ENCODE data around the gene SEMA4D. TPM values are rescaled to one million over a fixed set of nuclear protein-coding genes. Genes with fewer than 3 reads are reported as not detected.

Gene SEMA4D
- total RNA-seq, 3 donors from 2014 or later (not counting 1 experiment from before 2014, with no cell fraction given) = 354 to 448 (median 420) TPM

GRCh38 chr9:89512382-89512781 is 14.5 kb upstream of the SEMA4D start:
- Histone ChIP-seq H3K36me3 (ENCODE audit: control insufficient read depth, insufficient read depth, low read length) (no peaks in the 10 kb centered on the region), H3K27ac (ENCODE audit: low read length) (no peak overlapping the region), H3K4me3 (ENCODE audit: low read length) (no peak overlapping the region), H3K27me3 (ENCODE audit: control insufficient read depth, insufficient read depth, low read length) (no peaks in the 10 kb centered on the region), H3K9me3 (ENCODE audit: control insufficient read depth, insufficient read depth, low read length) (no peaks in the 10 kb centered on the region), H3K4me1 (ENCODE audit: control insufficient read depth, insufficient read depth, low read length) (peaks cover 34% of the 10 kb centered on the region)
- no peaks in the 10 kb centered on the region for H3K27me3 Mint-ChIP-seq (ENCODE audit: low read depth in 2 of 2)
- peak overlapping the region in 1 of 2 donors; percentile 51 for H3K27ac Mint-ChIP-seq
- no peaks in the 10 kb centered on the region for H3K9me3 Mint-ChIP-seq
- 97% methylated on average over 7 of the region's 7 CpGs for WGBS (ENCODE audit: insufficient coverage)
- peaks cover 39 to 54% of the 10 kb centered on the region in 2 donors for H3K4me1 Mint-ChIP-seq
- H3K4me3 Mint-ChIP-seq = no peak overlapping the region
- DNase-seq = no peak
- TF ChIP-seq CTCF (IDR thresholded peaks at IDR 0.05) = no peak
- intact Hi-C loops (cut with micrococcal nuclease) = no loop called here
- no peaks in the 10 kb centered on the region for H3K36me3 Mint-ChIP-seq
- no peak for ATAC-seq

GRCh38 chr9:89508951-89509615 is 11.2 kb upstream of the SEMA4D start:
- Histone ChIP-seq H3K4me1 (ENCODE audit: control insufficient read depth, insufficient read depth, low read length) (peaks cover 40% of the 10 kb centered on the region), H3K9me3 (ENCODE audit: control insufficient read depth, insufficient read depth, low read length) (no peaks in the 10 kb centered on the region), H3K27me3 (ENCODE audit: control insufficient read depth, insufficient read depth, low read length) (no peaks in the 10 kb centered on the region), H3K4me3 (ENCODE audit: low read length) (no peak overlapping the region), H3K36me3 (ENCODE audit: control insufficient read depth, insufficient read depth, low read length) (no peaks in the 10 kb centered on the region), H3K27ac (ENCODE audit: low read length) (no peak overlapping the region)
- Mint-ChIP-seq H3K4me3 (no peak overlapping the region), H3K4me1 (peaks cover 47 to 51% of the 10 kb centered on the region in 2 donors), H3K27me3 (ENCODE audit: low read depth in 2 of 2) (no peaks in the 10 kb centered on the region), H3K27ac (peak overlapping the region in 1 of 2 donors; percentile 6), H3K36me3 (no peaks in the 10 kb centered on the region), H3K9me3 (no peaks in the 10 kb centered on the region)
- 65% methylated on average over 7 of the region's 7 CpGs for WGBS (ENCODE audit: insufficient coverage)
- DNase-seq (no peak), ATAC-seq (peak in 1 of 3 donors; percentile 76)
- TF ChIP-seq CTCF (IDR thresholded peaks at IDR 0.05) = no peak
- intact Hi-C loops (cut with micrococcal nuclease) = no loop called here

- no peaks in the 10 kb centered on the region for H3K27me3 Mint-ChIP-seq (ENCODE audit: low read depth in 2 of 2)
- no peak overlapping the region for H3K27ac ChIP-seq (ENCODE audit: low read length)
Observed at GRCh38 chr9:89505911-89506310, 8.0 kb upstream of the SEMA4D start.

More at GRCh38 chr9:89505911-89506310, 8.0 kb upstream of the SEMA4D start:
- H3K27ac Mint-ChIP-seq = no peak overlapping the region
- no peak overlapping the region for H3K4me3 Mint-ChIP-seq
- no peak overlapping the region for H3K4me3 ChIP-seq (ENCODE audit: low read length)
- 96% methylated on average over 6 of the region's 6 CpGs for WGBS (ENCODE audit: insufficient coverage)
- intact Hi-C loops (cut with micrococcal nuclease) = no loop called here
- H3K4me1 Mint-ChIP-seq = peaks cover 63 to 67% of the 10 kb centered on the region in 2 donors
- DNase-seq (no peak), ATAC-seq (no peak)
- H3K36me3 ChIP-seq (ENCODE audit: control insufficient read depth, insufficient read depth, low read length) = no peaks in the 10 kb centered on the region
- H3K9me3 Mint-ChIP-seq = no peaks in the 10 kb centered on the region
- TF ChIP-seq CTCF (IDR thresholded peaks at IDR 0.05) = no peak
- H3K9me3 ChIP-seq (ENCODE audit: control insufficient read depth, insufficient read depth, low read length) = no peaks in the 10 kb centered on the region
- peaks cover 59% of the 10 kb centered on the region for H3K4me1 ChIP-seq (ENCODE audit: control insufficient read depth, insufficient read depth, low read length)
- H3K36me3 Mint-ChIP-seq = no peaks in the 10 kb centered on the region
- H3K27me3 ChIP-seq (ENCODE audit: control insufficient read depth, insufficient read depth, low read length) = no peaks in the 10 kb centered on the region
